ENCODE measurements around the gene SUSD2. TPM values are rescaled to one million over a fixed set of nuclear protein-coding genes. Genes with fewer than 3 reads are reported as not detected.
"Not testable (repeated sequence)": the region's sequence is repeated elsewhere in the genome, so short reads cannot be mapped to it uniquely, and the experiment has no call there.

The SUSD2 gene
- total RNA-seq, 1 experiment from 2014 or later = 2.5 TPM

DNA sequence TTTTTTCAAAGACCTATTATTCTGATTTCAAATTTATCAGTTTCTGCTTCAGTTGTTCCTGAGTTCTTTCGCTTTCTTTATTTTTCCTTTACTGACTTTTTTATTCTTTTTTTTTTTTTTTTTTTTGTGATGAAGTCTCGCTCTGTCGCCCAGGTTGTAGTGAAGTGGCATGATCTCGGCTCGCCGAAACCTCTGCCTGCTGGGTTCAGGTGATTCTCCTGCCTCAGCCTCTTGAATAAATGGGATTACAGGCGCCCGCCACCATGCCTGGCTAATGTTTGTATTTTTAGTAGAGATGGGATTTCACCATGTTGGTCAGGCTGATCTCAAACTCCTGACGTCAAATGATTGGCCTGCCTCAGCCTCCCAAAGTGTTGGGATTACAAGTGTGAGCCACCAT is 31.8 kb downstream of the SUSD2 start:
- H3K27ac Mint-ChIP-seq (ENCODE audit: unreplicated experiment); H3K4me3 Mint-ChIP-seq (ENCODE audit: low read depth, unreplicated experiment); H3K36me3 Mint-ChIP-seq (ENCODE audit: insufficient read depth, unreplicated experiment); H3K4me1 Mint-ChIP-seq (ENCODE audit: low read depth, unreplicated experiment); H3K27me3 Mint-ChIP-seq (ENCODE audit: unreplicated experiment); DNase-seq; BruUV-seq (replicated peaks); intact Hi-C loops (cut with micrococcal nuclease; ENCODE audit: unreplicated experiment); H3K9me3 Mint-ChIP-seq (ENCODE audit: low read depth, unreplicated experiment): not testable (repeated sequence)
- CTCF ChIA-PET = interaction anchor here (0.6 kb wide), 1 partner anchor 11 kb away, joined by 3 read pairs; no protein-coding TSS in a partner anchor

DNA sequence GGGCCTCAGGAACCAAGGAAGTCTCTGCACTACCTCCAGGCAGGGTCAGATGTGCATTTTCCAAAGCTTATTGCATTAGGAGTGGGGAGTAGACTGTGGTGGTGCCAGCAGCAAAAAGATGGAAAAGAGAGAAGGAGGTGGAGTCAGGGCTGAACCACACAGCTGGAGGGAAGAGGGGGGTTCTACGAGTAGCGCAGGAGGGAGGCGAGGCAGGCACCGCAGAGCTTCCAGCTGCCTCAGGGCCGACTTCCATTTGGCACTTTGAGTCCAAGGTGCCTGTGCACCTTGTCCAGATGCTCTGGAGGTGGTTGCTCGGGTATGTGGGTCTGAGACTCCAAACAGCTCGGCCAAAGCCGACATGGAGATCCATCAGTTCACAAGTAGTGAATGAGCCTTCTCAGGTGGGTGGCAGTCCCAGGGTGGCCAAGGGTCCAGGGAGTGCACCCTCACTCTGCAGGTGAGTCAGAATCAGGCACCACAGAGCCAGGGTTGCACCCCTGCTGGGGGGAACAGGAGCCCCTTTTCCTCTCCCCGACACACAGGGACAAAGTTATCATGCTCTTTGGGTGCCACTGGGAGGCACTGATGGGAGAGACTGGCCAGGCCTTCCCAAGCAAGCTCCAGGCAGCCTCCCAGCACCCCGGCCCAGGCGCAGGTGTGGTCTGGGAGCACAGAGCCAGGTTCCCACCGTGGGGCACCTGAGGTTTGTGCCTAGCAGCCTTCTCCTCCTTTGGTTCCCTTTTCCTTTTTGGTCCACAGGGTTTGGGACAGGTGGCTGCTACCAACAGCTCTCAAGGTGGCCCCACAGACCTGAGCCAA is 33.4 kb downstream of the SUSD2 start:
- CTCF ChIA-PET = no interaction called here
- Mint-ChIP-seq H3K36me3 (ENCODE audit: insufficient read depth, unreplicated experiment) (no peaks in the 10 kb centered on the region), H3K27me3 (ENCODE audit: unreplicated experiment) (no peaks in the 10 kb centered on the region), H3K4me3 (ENCODE audit: low read depth, unreplicated experiment) (no peak overlapping the region), H3K9me3 (ENCODE audit: low read depth, unreplicated experiment) (no peaks in the 10 kb centered on the region), H3K4me1 (ENCODE audit: low read depth, unreplicated experiment) (peaks cover 4% of the 10 kb centered on the region), H3K27ac (ENCODE audit: unreplicated experiment) (no peak overlapping the region)
- TF ChIP-seq, protein P1, sequence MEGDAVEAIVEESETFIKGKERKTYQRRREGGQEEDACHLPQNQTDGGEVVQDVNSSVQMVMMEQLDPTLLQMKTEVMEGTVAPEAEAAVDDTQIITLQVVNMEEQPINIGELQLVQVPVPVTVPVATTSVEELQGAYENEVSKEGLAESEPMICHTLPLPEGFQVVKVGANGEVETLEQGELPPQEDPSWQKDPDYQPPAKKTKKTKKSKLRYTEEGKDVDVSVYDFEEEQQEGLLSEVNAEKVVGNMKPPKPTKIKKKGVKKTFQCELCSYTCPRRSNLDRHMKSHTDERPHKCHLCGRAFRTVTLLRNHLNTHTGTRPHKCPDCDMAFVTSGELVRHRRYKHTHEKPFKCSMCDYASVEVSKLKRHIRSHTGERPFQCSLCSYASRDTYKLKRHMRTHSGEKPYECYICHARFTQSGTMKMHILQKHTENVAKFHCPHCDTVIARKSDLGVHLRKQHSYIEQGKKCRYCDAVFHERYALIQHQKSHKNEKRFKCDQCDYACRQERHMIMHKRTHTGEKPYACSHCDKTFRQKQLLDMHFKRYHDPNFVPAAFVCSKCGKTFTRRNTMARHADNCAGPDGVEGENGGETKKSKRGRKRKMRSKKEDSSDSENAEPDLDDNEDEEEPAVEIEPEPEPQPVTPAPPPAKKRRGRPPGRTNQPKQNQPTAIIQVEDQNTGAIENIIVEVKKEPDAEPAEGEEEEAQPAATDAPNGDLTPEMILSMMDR (IDR thresholded peaks at IDR 0.05; ENCODE audit: unreplicated experiment) = no peak
- intact Hi-C loops (cut with micrococcal nuclease; ENCODE audit: unreplicated experiment) = no loop called here
- DNase-seq = no peak
- BruUV-seq (replicated peaks) = no TSS peak

DNA sequence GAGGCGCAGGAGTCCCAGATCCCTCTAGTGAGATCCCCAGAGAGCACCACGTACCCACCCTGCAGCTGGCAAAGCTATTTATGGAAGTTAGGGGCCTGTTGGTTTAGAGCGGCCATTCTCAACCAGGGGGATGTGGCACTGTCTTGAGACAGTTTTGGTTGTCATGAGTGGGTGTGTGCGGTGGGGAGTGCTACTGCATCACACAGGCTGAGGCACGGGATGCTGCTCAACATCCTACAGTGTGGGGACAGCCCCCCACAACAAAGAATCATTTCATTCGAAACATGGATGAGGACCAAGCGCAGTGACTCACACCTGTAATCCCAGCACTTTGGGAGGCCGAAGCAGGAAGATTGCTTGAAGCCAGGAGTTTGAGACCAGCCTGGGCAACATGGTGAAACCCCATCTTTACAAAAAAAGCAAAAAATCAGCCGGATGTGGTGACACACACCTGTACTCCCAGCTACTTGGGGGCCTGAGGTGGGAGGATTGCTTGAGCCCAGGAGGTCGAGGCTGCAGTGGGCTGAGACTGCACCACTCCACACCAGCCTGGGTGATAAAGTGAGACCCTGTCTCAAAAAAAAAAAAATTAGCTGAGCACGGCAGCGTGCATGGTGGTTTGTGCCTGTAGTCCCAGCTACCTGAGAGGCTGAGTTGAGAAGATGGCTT is 35.4 kb downstream of the SUSD2 start:
- no peaks in the 10 kb centered on the region for H3K36me3 Mint-ChIP-seq (ENCODE audit: insufficient read depth, unreplicated experiment)
- DNase-seq = no peak
- H3K4me3 Mint-ChIP-seq (ENCODE audit: low read depth, unreplicated experiment) = no peak overlapping the region
- intact Hi-C loops (cut with micrococcal nuclease; ENCODE audit: unreplicated experiment) = no loop called here
- H3K9me3 Mint-ChIP-seq (ENCODE audit: low read depth, unreplicated experiment) = no peaks in the 10 kb centered on the region
- CTCF ChIA-PET = no interaction called here
- H3K27ac Mint-ChIP-seq (ENCODE audit: unreplicated experiment) = no peak overlapping the region
- BruUV-seq (replicated peaks) = no TSS peak
- H3K27me3 Mint-ChIP-seq (ENCODE audit: unreplicated experiment) = no peaks in the 10 kb centered on the region
- H3K4me1 Mint-ChIP-seq (ENCODE audit: low read depth, unreplicated experiment) = no peaks in the 10 kb centered on the region
- TF ChIP-seq, protein P1 (IDR thresholded peaks at IDR 0.05; ENCODE audit: unreplicated experiment) = no peak

- Mint-ChIP-seq H3K27me3 (ENCODE audit: unreplicated experiment) (no peaks in the 10 kb centered on the region), H3K4me1 (ENCODE audit: low read depth, unreplicated experiment) (no peaks in the 10 kb centered on the region), H3K9me3 (ENCODE audit: low read depth, unreplicated experiment) (no peaks in the 10 kb centered on the region), H3K36me3 (ENCODE audit: insufficient read depth, unreplicated experiment) (no peaks in the 10 kb centered on the region), H3K4me3 (ENCODE audit: low read depth, unreplicated experiment) (no peak overlapping the region), H3K27ac (ENCODE audit: unreplicated experiment) (no peak overlapping the region)
- intact Hi-C loops (cut with micrococcal nuclease; ENCODE audit: unreplicated experiment) = no loop called here
- TF ChIP-seq, protein P1 (IDR thresholded peaks at IDR 0.05; ENCODE audit: unreplicated experiment) = no peak
- no TSS peak for BruUV-seq (replicated peaks)
- CTCF ChIA-PET = no interaction called here
- DNase-seq = no peak
Measured at GRCh38 chr22:24217384-24217783, 36.1 kb downstream of the SUSD2 start.

- Mint-ChIP-seq H3K4me3 (ENCODE audit: low read depth, unreplicated experiment) (no peak overlapping the region), H3K27me3 (ENCODE audit: unreplicated experiment) (no peaks in the 10 kb centered on the region), H3K36me3 (ENCODE audit: insufficient read depth, unreplicated experiment) (no peaks in the 10 kb centered on the region), H3K9me3 (ENCODE audit: low read depth, unreplicated experiment) (no peaks in the 10 kb centered on the region), H3K27ac (ENCODE audit: unreplicated experiment) (no peak overlapping the region), H3K4me1 (ENCODE audit: low read depth, unreplicated experiment) (no peaks in the 10 kb centered on the region)
- CTCF ChIA-PET = no interaction called here
- no TSS peak for BruUV-seq (replicated peaks)
- no peak for DNase-seq
- intact Hi-C loops (cut with micrococcal nuclease; ENCODE audit: unreplicated experiment) = no loop called here
- TF ChIP-seq, protein P1 (IDR thresholded peaks at IDR 0.05; ENCODE audit: unreplicated experiment) = no peak
Measured at GRCh38 chr22:24219750-24220149, 38.5 kb downstream of the SUSD2 start.

Measured in Calu3 (cell line).